PC-3 (cell line): Measurements from ENCODE around the gene DZANK1.

Source experiments
- EZH2 ChIP-seq: fragments of 300-600 bp; sonication (generic); IDR thresholded peaks from one replicate; pipeline ENCODE4 v1.6.1; 2017; ENCODE audit warnings: antibody characterized with exemption, mild to moderate bottlenecking, low read length; ENCODE audit not compliant: unreplicated experiment
- EZH2phosphoT487 ChIP-seq: fragments of 300-600 bp; sonication (generic); IDR thresholded peaks from 2 replicates; pipeline ENCODE4 v1.6.1; 2018; ENCODE audit warnings: mild to moderate bottlenecking, antibody characterized with exemption, low read length, borderline replicate concordance
- TF ChIP-seq, protein P1 (sequence below): fragments of 300-600 bp; sonication (generic); conservative IDR thresholded peaks from 2 replicates; pipeline ENCODE4 v1.5.1; 2017; ENCODE audit warnings: antibody characterized with exemption, low read depth, mild to moderate bottlenecking, low read length

DNA sequence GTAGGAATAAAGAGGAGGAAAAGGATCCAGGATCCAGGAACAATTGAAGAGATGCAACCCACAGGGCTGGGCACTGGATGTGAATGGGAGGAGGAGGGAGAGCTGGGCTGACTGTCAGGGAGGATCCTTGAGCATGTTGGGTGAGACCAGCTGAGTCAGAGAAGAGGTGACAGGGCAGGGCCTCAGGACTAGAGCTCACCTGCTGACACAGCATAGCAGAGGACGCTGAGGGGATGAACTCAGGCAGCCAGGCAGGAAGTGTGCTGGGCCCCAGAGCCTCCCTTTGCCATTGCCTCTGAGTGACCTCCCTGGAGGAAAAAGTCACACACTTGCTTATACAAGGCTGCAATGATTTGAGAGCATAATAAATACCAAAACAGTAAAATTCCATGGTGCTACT is 106.2 kb downstream of the DZANK1 start:
- TF ChIP-seq, protein P1, sequence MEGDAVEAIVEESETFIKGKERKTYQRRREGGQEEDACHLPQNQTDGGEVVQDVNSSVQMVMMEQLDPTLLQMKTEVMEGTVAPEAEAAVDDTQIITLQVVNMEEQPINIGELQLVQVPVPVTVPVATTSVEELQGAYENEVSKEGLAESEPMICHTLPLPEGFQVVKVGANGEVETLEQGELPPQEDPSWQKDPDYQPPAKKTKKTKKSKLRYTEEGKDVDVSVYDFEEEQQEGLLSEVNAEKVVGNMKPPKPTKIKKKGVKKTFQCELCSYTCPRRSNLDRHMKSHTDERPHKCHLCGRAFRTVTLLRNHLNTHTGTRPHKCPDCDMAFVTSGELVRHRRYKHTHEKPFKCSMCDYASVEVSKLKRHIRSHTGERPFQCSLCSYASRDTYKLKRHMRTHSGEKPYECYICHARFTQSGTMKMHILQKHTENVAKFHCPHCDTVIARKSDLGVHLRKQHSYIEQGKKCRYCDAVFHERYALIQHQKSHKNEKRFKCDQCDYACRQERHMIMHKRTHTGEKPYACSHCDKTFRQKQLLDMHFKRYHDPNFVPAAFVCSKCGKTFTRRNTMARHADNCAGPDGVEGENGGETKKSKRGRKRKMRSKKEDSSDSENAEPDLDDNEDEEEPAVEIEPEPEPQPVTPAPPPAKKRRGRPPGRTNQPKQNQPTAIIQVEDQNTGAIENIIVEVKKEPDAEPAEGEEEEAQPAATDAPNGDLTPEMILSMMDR = no peak
- no peak for TF ChIP-seq EZH2
- TF ChIP-seq EZH2phosphoT487 = no peak
